Hematopoietic multipotent progenitor cell treated with erythropoietin and hydrocortisone succinate and interleukin-3 and kit ligand, for 15 days (in vitro differentiated cells): ENCODE measurements around the gene ARHGAP25.
A peak's percentile ranks its signal among the peaks of the same experiment; 100 is the strongest.
"Not testable (repeated sequence)": the region's sequence is repeated elsewhere in the genome, so short reads cannot be mapped to it uniquely, and the experiment has no call there.

Experiments
- DNase-seq: peaks from one replicate; pipeline ENCODE4 v3.0.0-alpha.2; 2015; ENCODE audit warnings: low spot score

Gene ARHGAP25

GRCh38 chr2:68799140-68800026 lies 64.8 kb downstream of the ARHGAP25 start:
- no peak for DNase-seq

GRCh38 chr2:68800027-68800401 lies 65.4 kb downstream of the ARHGAP25 start:
- DNase-seq = no peak

- DNase-seq = no peak
Observed at GRCh38 chr2:68800517-68800916, 65.9 kb downstream of the ARHGAP25 start.

GRCh38 chr2:68802161-68802560 lies 67.5 kb downstream of the ARHGAP25 start:
- not testable (repeated sequence) for DNase-seq

- DNase-seq = no peak
Observed at GRCh38 chr2:68805025-68805424, 70.4 kb downstream of the ARHGAP25 start.

GRCh38 chr2:68806511-68807109 lies 72.0 kb downstream of the ARHGAP25 start:
- no peak for DNase-seq

GRCh38 chr2:68807821-68808266 lies 73.2 kb downstream of the ARHGAP25 start:
- DNase-seq = no peak

GRCh38 chr2:68809324-68810240 lies 75.0 kb downstream of the ARHGAP25 start:
- DNase-seq = no peak

GRCh38 chr2:68811364-68811763 lies 76.8 kb downstream of the ARHGAP25 start:
- DNase-seq = no peak

- DNase-seq = peak; percentile 18
Observed at GRCh38 chr2:68812251-68812650, 77.6 kb downstream of the ARHGAP25 start.

GRCh38 chr2:68813596-68813995 lies 79.0 kb downstream of the ARHGAP25 start:
- no peak for DNase-seq

GRCh38 chr2:68817306-68817705 lies 82.7 kb downstream of the ARHGAP25 start:
- DNase-seq = no peak

- DNase-seq = no peak
Observed at GRCh38 chr2:68819556-68819955, 84.9 kb downstream of the ARHGAP25 start.

GRCh38 chr2:68822207-68822872 lies 87.7 kb downstream of the ARHGAP25 start:
- DNase-seq = no peak

GRCh38 chr2:68824831-68825230 lies 90.2 kb downstream of the ARHGAP25 start:
- DNase-seq = no peak

GRCh38 chr2:68825866-68826265 lies 91.3 kb downstream of the ARHGAP25 start:
- no peak for DNase-seq

GRCh38 chr2:68827666-68828065 lies 93.1 kb downstream of the ARHGAP25 start:
- no peak for DNase-seq

GRCh38 chr2:68828887-68829708 lies 94.5 kb downstream of the ARHGAP25 start:
- peak; percentile 89 for DNase-seq

- DNase-seq = no peak
Observed at GRCh38 chr2:68829749-68830148, 95.1 kb downstream of the ARHGAP25 start.

GRCh38 chr2:68831686-68832232 lies 97.1 kb downstream of the ARHGAP25 start:
- no peak for DNase-seq
